Astrocyte (in vitro differentiated cells and primary cell): ENCODE data around the gene ZC3H18. TPM values are rescaled to one million over a fixed set of nuclear protein-coding genes. Genes with fewer than 3 reads are reported as not detected.
A peak's percentile ranks its signal among the peaks of the same experiment; 100 is the strongest.

ENCODE experiments used
- DNase-seq: peaks from one replicate; pipeline ENCODE4 v3.0.0-alpha.2; 2010; ENCODE audit warnings: low read depth
- FAIRE-seq: peaks from 2 replicates; lab custom pipeline; 2011; peaks lifted over from hg19 to GRCh38; lab: Jason Lieb, UNC
- H2AFZ ChIP-seq: 2 replicates; pipeline ENCODE4 v1.6.0; 2012; ENCODE audit warnings: low read depth, low read length, inconsistent platforms
- H3K27ac ChIP-seq: 2 replicates; pipeline ENCODE4 v1.5.1; 2011; ENCODE audit warnings: low read depth, low read length, inconsistent platforms
- H3K27me3 ChIP-seq: 2 replicates; pipeline ENCODE4 v1.6.0; 2011; ENCODE audit warnings: low read length, inconsistent platforms; ENCODE audit not compliant: insufficient read depth
- H3K36me3 ChIP-seq: 2 replicates; pipeline ENCODE4 v1.5.1; 2011; ENCODE audit warnings: low read length, inconsistent platforms; ENCODE audit not compliant: insufficient read depth
- H3K4me1 ChIP-seq: 2 replicates; pipeline ENCODE4 v1.5.1; 2011; ENCODE audit warnings: low read length, inconsistent platforms; ENCODE audit not compliant: insufficient read depth
- H3K4me2 ChIP-seq: 2 replicates; pipeline ENCODE4 v1.6.0; 2012; ENCODE audit warnings: low read length, inconsistent platforms
- H3K4me3 ChIP-seq: 2 replicates; pipeline ENCODE4 v1.5.1; 2011; ENCODE audit warnings: low read depth, mild to moderate bottlenecking, low read length, inconsistent platforms; ENCODE audit not compliant: insufficient read depth
- H3K79me2 ChIP-seq: 2 replicates; pipeline ENCODE4 v1.6.0; 2012; ENCODE audit warnings: mild to moderate bottlenecking, low read length, inconsistent platforms; ENCODE audit not compliant: insufficient read depth
- H3K9ac ChIP-seq: 2 replicates; pipeline ENCODE4 v1.6.0; 2012; ENCODE audit warnings: mild to moderate bottlenecking, low read length, inconsistent platforms
- H3K9me3 ChIP-seq: 2 replicates; pipeline ENCODE4 v1.5.1; 2012; ENCODE audit warnings: low read depth, mild to moderate bottlenecking, low read length, inconsistent platforms; ENCODE audit not compliant: insufficient read depth
- H4K20me1 ChIP-seq: 2 replicates; pipeline ENCODE4 v1.6.0; 2012; ENCODE audit warnings: low read length, inconsistent platforms; ENCODE audit not compliant: insufficient read depth
- H3K27ac Mint-ChIP-seq: one replicate; pipeline ENCODE4 v1.8.0; 2021; ENCODE audit warnings: mild to moderate bottlenecking, mixed read lengths; ENCODE audit not compliant: unreplicated experiment
- H3K27me3 Mint-ChIP-seq: one replicate; pipeline ENCODE4 v1.8.0; 2021; ENCODE audit warnings: low read depth, mixed read lengths; ENCODE audit not compliant: unreplicated experiment
- H3K36me3 Mint-ChIP-seq: one replicate; pipeline ENCODE4 v1.8.0; 2021; ENCODE audit warnings: low read depth, mixed read lengths; ENCODE audit not compliant: unreplicated experiment
- H3K4me1 Mint-ChIP-seq: one replicate; pipeline ENCODE4 v1.8.0; 2021; ENCODE audit warnings: low read depth, mixed read lengths; ENCODE audit not compliant: unreplicated experiment
- H3K4me3 Mint-ChIP-seq: one replicate; pipeline ENCODE4 v1.8.0; 2021; ENCODE audit warnings: mild to moderate bottlenecking, moderate library complexity, mixed read lengths; ENCODE audit not compliant: unreplicated experiment
- H3K9me3 Mint-ChIP-seq: one replicate; pipeline ENCODE4 v1.8.0; 2021; ENCODE audit warnings: mild to moderate bottlenecking, mixed read lengths; ENCODE audit not compliant: unreplicated experiment
- CTCF ChIP-seq: IDR thresholded peaks from 2 replicates; pipeline ENCODE4 v1.5.1; 2011; ENCODE audit warnings: low read depth, mild to moderate bottlenecking, inconsistent platforms, low read length, moderate library complexity; ENCODE audit not compliant: insufficient read depth
- EZH2 ChIP-seq: IDR thresholded peaks from 2 replicates; pipeline ENCODE4 v1.6.1; 2012; ENCODE audit warnings: mild to moderate bottlenecking, low read length, inconsistent platforms; ENCODE audit not compliant: insufficient read depth
- total RNA-seq: library from RNA; stranded (reverse); gene quantifications from 2 replicates; pipeline ENCODE4 v1.2.1, GENCODE V29; 2021

Gene ZC3H18
- total RNA-seq, 1 donor from 2014 or later, result 32.8 TPM

GRCh38 chr16:88530858-88531203 is 39.4 kb upstream of the ZC3H18 start:
- H3K4me2 ChIP-seq, result no peak overlapping the region
- FAIRE-seq, result no peak
- H3K27ac ChIP-seq, result no peak overlapping the region
- no peak overlapping the region for H3K9ac ChIP-seq
- Mint-ChIP-seq H3K27me3 (no peaks in the 10 kb centered on the region), H3K9me3 (no peaks in the 10 kb centered on the region), H3K36me3 (peaks cover 13% of the 10 kb centered on the region), H3K4me1 (peaks cover 2% of the 10 kb centered on the region), H3K4me3 (no peak overlapping the region), H3K27ac (no peak overlapping the region)
- H3K79me2 ChIP-seq, result no peaks in the 10 kb centered on the region
- H3K4me1 ChIP-seq, result peaks cover 14% of the 10 kb centered on the region
- H3K4me3 ChIP-seq, result no peak overlapping the region
- no peak for DNase-seq
- no peak overlapping the region for H2AFZ ChIP-seq
- no peaks in the 10 kb centered on the region for H3K36me3 ChIP-seq
- no peaks in the 10 kb centered on the region for H3K9me3 ChIP-seq
- no peak for TF ChIP-seq CTCF
- no peak for TF ChIP-seq EZH2
- peaks cover 26% of the 10 kb centered on the region for H4K20me1 ChIP-seq
- H3K27me3 ChIP-seq, result no peaks in the 10 kb centered on the region

- no peaks in the 10 kb centered on the region for H3K27me3 ChIP-seq
- H2AFZ ChIP-seq, result no peak overlapping the region
- no peaks in the 10 kb centered on the region for H3K36me3 ChIP-seq
- Mint-ChIP-seq H3K9me3 (no peaks in the 10 kb centered on the region), H3K27ac (no peak overlapping the region), H3K36me3 (peaks cover 15% of the 10 kb centered on the region), H3K4me3 (no peak overlapping the region), H3K27me3 (no peaks in the 10 kb centered on the region), H3K4me1 (peaks cover 4% of the 10 kb centered on the region)
- no peak for TF ChIP-seq CTCF
- no peak for FAIRE-seq
- H3K9ac ChIP-seq, result no peak overlapping the region
- H3K27ac ChIP-seq, result no peak overlapping the region
- H3K4me1 ChIP-seq, result peaks cover 14% of the 10 kb centered on the region
- no peak overlapping the region for H3K4me3 ChIP-seq
- no peak overlapping the region for H3K4me2 ChIP-seq
- DNase-seq, result no peak
- no peaks in the 10 kb centered on the region for H3K79me2 ChIP-seq
- H4K20me1 ChIP-seq, result peaks cover 25% of the 10 kb centered on the region
- H3K9me3 ChIP-seq, result no peaks in the 10 kb centered on the region
Measured at GRCh38 chr16:88531346-88531745, 38.9 kb upstream of the ZC3H18 start.

- no peaks in the 10 kb centered on the region for H3K27me3 Mint-ChIP-seq
- no peak overlapping the region for H3K4me3 ChIP-seq
- peaks cover 14% of the 10 kb centered on the region for H3K4me1 ChIP-seq
- H2AFZ ChIP-seq, result no peak overlapping the region
- H3K36me3 Mint-ChIP-seq, result peaks cover 15% of the 10 kb centered on the region
- no peaks in the 10 kb centered on the region for H3K9me3 Mint-ChIP-seq
- H3K27ac Mint-ChIP-seq, result no peak overlapping the region
- H3K36me3 ChIP-seq, result no peaks in the 10 kb centered on the region
- H3K27ac ChIP-seq, result no peak overlapping the region
- H4K20me1 ChIP-seq, result peaks cover 19% of the 10 kb centered on the region
- H3K27me3 ChIP-seq, result no peaks in the 10 kb centered on the region
- no peaks in the 10 kb centered on the region for H3K9me3 ChIP-seq
- FAIRE-seq (no peak), DNase-seq (no peak)
- H3K79me2 ChIP-seq, result no peaks in the 10 kb centered on the region
- H3K4me2 ChIP-seq, result no peak overlapping the region
- TF ChIP-seq CTCF (no peak), EZH2 (no peak)
- H3K4me1 Mint-ChIP-seq, result peaks cover 4% of the 10 kb centered on the region
- H3K9ac ChIP-seq, result no peak overlapping the region
- H3K4me3 Mint-ChIP-seq, result peak overlapping the region; percentile 50
Measured at GRCh38 chr16:88531931-88532433, 38.2 kb upstream of the ZC3H18 start.
